Liver (tissue), 9 donors: Measurements from ENCODE around the gene PRKCD. TPM values are rescaled to one million over a fixed set of nuclear protein-coding genes. Genes with fewer than 3 reads are reported as not detected.

Source experiments
- DNase-seq: peaks from one replicate; pipeline ENCODE4 v3.0.0-alpha.2; 2017; ENCODE audit warnings: low spot score
- H3K27ac ChIP-seq, 2 donors: one replicate each; pipeline ENCODE4 v1.7.0; 2013; ENCODE audit warnings: inconsistent platforms in 2 of 2, low read length in 2 of 2, control low read depth in 1 of 2, low read depth in 1 of 2, mild to moderate bottlenecking in 1 of 2
- H3K27me3 ChIP-seq, 4 donors: one replicate each; pipeline versions ENCODE4 v1.6.1 to v1.7.0; 2013; ENCODE audit warnings: low read length in 3 of 4, inconsistent platforms in 1 of 4, mild to moderate bottlenecking in 1 of 4, moderate library complexity in 1 of 4; ENCODE audit not compliant: control insufficient read depth in 4 of 4, insufficient read depth in 4 of 4
- H3K36me3 ChIP-seq, 4 donors: one replicate each; pipeline versions ENCODE4 v1.6.1 to v1.7.0; 2013; ENCODE audit warnings: low read length in 3 of 4, mild to moderate bottlenecking in 3 of 4, low read depth in 1 of 4, moderate library complexity in 1 of 4; ENCODE audit not compliant: control insufficient read depth in 4 of 4, insufficient read depth in 3 of 4
- H3K4me1 ChIP-seq, 4 donors: one replicate each; pipeline versions ENCODE4 v1.6.1 to v1.7.0; 2013; ENCODE audit warnings: low read length in 3 of 4, mild to moderate bottlenecking in 3 of 4, moderate library complexity in 1 of 4; ENCODE audit not compliant: control insufficient read depth in 4 of 4, insufficient read depth in 4 of 4
- H3K4me3 ChIP-seq, 3 donors: one replicate each; pipeline versions ENCODE4 v1.6.1 to v1.7.0; 2013; ENCODE audit warnings: low read length in 3 of 3, control low read depth in 1 of 3, low read depth in 1 of 3, mild to moderate bottlenecking in 1 of 3
- H3K9ac ChIP-seq, 2 donors: one replicate each; pipeline ENCODE4 v1.7.0; 2013; ENCODE audit warnings: low read length in 2 of 2, mild to moderate bottlenecking in 2 of 2, moderate library complexity in 2 of 2, control low read depth in 1 of 2, low read depth in 1 of 2
- H3K9me3 ChIP-seq, 4 donors: one replicate each; pipeline versions ENCODE4 v1.6.1 to v1.7.0; 2013; ENCODE audit warnings: low read length in 3 of 4; ENCODE audit not compliant: control insufficient read depth in 4 of 4
- EGR1 ChIP-seq, 2 donors: IDR thresholded peaks; 2 replicates each; pipeline ENCODE4 v1.6.1; 2016 to 2018; ENCODE audit warnings: antibody characterized with exemption in 2 of 2, low read depth in 2 of 2
- FOXA1 ChIP-seq: IDR thresholded peaks from 2 replicates; pipeline ENCODE4 v1.6.1; 2016; ENCODE audit warnings: antibody characterized with exemption
- FOXA2 ChIP-seq: IDR thresholded peaks from 2 replicates; pipeline ENCODE4 v1.6.1; 2016; ENCODE audit warnings: antibody characterized with exemption
- GABPA ChIP-seq, 2 donors: IDR thresholded peaks in 1 of 2; conservative IDR thresholded peaks in 1 of 2; 2 replicates each; pipeline ENCODE4 v1.6.1; 2016; ENCODE audit warnings: antibody characterized with exemption in 2 of 2, mild to moderate bottlenecking in 1 of 2, moderate library complexity in 1 of 2
- HNF4A ChIP-seq, 2 donors: conservative IDR thresholded peaks; 2 replicates each; pipeline ENCODE4 v1.6.1; 2016; ENCODE audit warnings: antibody characterized with exemption in 2 of 2, mild to moderate bottlenecking in 2 of 2
- JUND ChIP-seq, 2 donors: IDR thresholded peaks; 2 replicates each; pipeline ENCODE4 v1.6.1; 2016; ENCODE audit warnings: antibody characterized with exemption in 2 of 2
- NR2F2 ChIP-seq: IDR thresholded peaks from 2 replicates; pipeline ENCODE4 v1.6.1; 2016; ENCODE audit warnings: antibody characterized with exemption
- RAD21 ChIP-seq, 2 donors: IDR thresholded peaks; 2 replicates each; pipeline ENCODE4 v1.6.1; 2016; ENCODE audit warnings: antibody characterized with exemption in 2 of 2, mild to moderate bottlenecking in 2 of 2
- RXRA ChIP-seq, 2 donors: IDR thresholded peaks; 2 replicates each; pipeline ENCODE4 v1.6.1; 2017 to 2018; ENCODE audit warnings: antibody characterized with exemption in 2 of 2, mild to moderate bottlenecking in 1 of 2
- SP1 ChIP-seq: IDR thresholded peaks from 2 replicates; pipeline ENCODE4 v1.6.1; 2018; ENCODE audit warnings: antibody characterized with exemption, mild to moderate bottlenecking
- TAF1 ChIP-seq: conservative IDR thresholded peaks from 2 replicates; pipeline ENCODE4 v1.6.1; 2016; ENCODE audit warnings: antibody characterized with exemption, mild to moderate bottlenecking
- YY1 ChIP-seq: IDR thresholded peaks from 2 replicates; pipeline ENCODE4 v1.6.1; 2016; ENCODE audit warnings: antibody characterized with exemption, mild to moderate bottlenecking
- WGBS: extraction: QIAGEN DNeasy Blood & Tissue Kit; methylation state at CpG from one replicate; pipeline ENCODE4 v1.1.7; 2013; 5-methylcytosine and 5-hydroxymethylcytosine counted together
- polyA plus RNA-seq, 2 donors: library from polyadenylated mRNA; stranded (reverse) in 1 of 2; unstranded in 1 of 2; fragments of 200-250 nt in 1 of 2; fragments of >200 nt in 1 of 2; fragmentation: Nextera tagmentation in 1 of 2; extraction: Ambion mirVana in 1 of 2; gene quantifications; one replicate each; pipeline versions ENCODE4 v1.2.1 to v1.2.3, GENCODE V29; 2013 to 2015
- total RNA-seq, 2 donors: library from RNA; depleted of rRNA; stranded (reverse); fragments of >200 nt; gene quantifications; one replicate each; pipeline ENCODE4 v1.2.3, GENCODE V29; 2014
- TF ChIP-seq, protein P1 (sequence below): IDR thresholded peaks from 2 replicates; pipeline ENCODE4 v1.6.1; 2016; ENCODE audit warnings: antibody characterized with exemption, mild to moderate bottlenecking
- TF ChIP-seq, protein P2 (sequence below): IDR thresholded peaks from 2 replicates; pipeline ENCODE4 v1.6.1; 2016; ENCODE audit warnings: antibody characterized with exemption
- TF ChIP-seq, protein P3 (sequence below): IDR thresholded peaks from 2 replicates; pipeline ENCODE4 v1.6.1; 2016; ENCODE audit warnings: antibody characterized with exemption
- TF ChIP-seq, protein P4 (sequence below): fragments of 150-350 bp; IDR thresholded peaks from 2 replicates; pipeline ENCODE4 v1.5.1; 2017; ENCODE audit warnings: improper control_type of control experiment, low read depth, low read length; ENCODE audit not compliant: missing input control
- donor health status: healthy.
- donor health status: healthy.
- donor health status: healthy.
- donor health status: healthy.
- donor health status: healthy.

PRKCD gene
- total and polyA plus RNA-seq, 4 donors = 3.1 to 7.3 (median 3.4) TPM

DNA sequence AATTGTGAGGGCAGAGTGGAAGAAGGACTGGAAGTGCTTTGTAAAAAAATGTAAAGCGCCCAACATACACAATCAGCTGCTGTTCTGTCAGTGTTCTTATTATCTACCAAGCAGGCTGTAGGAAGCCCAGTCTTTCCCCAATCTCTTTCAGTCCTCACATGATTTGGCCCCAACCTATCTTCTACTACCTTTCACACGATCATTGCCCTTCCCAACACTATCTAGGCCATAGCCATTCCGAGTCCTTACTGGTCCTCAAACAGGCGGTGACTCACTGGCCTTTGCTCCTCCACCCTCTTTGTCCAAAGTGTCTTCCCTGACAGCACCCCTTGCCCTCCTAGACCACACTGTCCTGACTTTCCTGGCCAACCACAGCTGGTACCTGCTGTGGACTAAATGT lies 29.9 kb upstream of the PRKCD start:
- 81% methylated on average over 4 of the region's 4 CpGs for WGBS
- Histone ChIP-seq H3K9me3 (no peaks in the 10 kb centered on the region), H3K9ac (peak overlapping the region; percentile 40 to 81), H3K27me3 (no peaks in the 10 kb centered on the region), H3K4me1 (peaks cover 6 to 32% (median 27%) of the 10 kb centered on the region in 4 donors), H3K27ac (peak overlapping the region in 1 of 2 donors; percentile 5), H3K36me3 (no peaks in the 10 kb centered on the region), H3K4me3 (peak overlapping the region in 1 of 3 donors; percentile 78)
- DNase-seq = no peak
- no peak for TF ChIP-seq HNF4A (conservative IDR thresholded peaks at IDR 0.05)
- no peak for TF ChIP-seq JUND (IDR thresholded peaks at IDR 0.05)
- no peak for TF ChIP-seq TAF1
- TF ChIP-seq GABPA (IDR thresholded peaks at IDR 0.05 in 1 of 2, conservative IDR thresholded peaks at IDR 0.05 in 1 of 2) = no peak
- no peak for TF ChIP-seq EGR1 (IDR thresholded peaks at IDR 0.05; ENCODE audit: low read depth in 2 of 2)
- no peak for TF ChIP-seq SP1
- TF ChIP-seq, protein P1, sequence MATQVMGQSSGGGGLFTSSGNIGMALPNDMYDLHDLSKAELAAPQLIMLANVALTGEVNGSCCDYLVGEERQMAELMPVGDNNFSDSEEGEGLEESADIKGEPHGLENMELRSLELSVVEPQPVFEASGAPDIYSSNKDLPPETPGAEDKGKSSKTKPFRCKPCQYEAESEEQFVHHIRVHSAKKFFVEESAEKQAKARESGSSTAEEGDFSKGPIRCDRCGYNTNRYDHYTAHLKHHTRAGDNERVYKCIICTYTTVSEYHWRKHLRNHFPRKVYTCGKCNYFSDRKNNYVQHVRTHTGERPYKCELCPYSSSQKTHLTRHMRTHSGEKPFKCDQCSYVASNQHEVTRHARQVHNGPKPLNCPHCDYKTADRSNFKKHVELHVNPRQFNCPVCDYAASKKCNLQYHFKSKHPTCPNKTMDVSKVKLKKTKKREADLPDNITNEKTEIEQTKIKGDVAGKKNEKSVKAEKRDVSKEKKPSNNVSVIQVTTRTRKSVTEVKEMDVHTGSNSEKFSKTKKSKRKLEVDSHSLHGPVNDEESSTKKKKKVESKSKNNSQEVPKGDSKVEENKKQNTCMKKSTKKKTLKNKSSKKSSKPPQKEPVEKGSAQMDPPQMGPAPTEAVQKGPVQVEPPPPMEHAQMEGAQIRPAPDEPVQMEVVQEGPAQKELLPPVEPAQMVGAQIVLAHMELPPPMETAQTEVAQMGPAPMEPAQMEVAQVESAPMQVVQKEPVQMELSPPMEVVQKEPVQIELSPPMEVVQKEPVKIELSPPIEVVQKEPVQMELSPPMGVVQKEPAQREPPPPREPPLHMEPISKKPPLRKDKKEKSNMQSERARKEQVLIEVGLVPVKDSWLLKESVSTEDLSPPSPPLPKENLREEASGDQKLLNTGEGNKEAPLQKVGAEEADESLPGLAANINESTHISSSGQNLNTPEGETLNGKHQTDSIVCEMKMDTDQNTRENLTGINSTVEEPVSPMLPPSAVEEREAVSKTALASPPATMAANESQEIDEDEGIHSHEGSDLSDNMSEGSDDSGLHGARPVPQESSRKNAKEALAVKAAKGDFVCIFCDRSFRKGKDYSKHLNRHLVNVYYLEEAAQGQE = no peak
- no peak for TF ChIP-seq FOXA2
- no peak for TF ChIP-seq FOXA1
- TF ChIP-seq, protein P2, sequence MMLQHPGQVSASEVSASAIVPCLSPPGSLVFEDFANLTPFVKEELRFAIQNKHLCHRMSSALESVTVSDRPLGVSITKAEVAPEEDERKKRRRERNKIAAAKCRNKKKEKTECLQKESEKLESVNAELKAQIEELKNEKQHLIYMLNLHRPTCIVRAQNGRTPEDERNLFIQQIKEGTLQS = no peak
- no peak for TF ChIP-seq NR2F2
- TF ChIP-seq RAD21 (IDR thresholded peaks at IDR 0.05) = no peak
- TF ChIP-seq RXRA (IDR thresholded peaks at IDR 0.05) = no peak
- TF ChIP-seq YY1 = no peak
- TF ChIP-seq, protein P3, sequence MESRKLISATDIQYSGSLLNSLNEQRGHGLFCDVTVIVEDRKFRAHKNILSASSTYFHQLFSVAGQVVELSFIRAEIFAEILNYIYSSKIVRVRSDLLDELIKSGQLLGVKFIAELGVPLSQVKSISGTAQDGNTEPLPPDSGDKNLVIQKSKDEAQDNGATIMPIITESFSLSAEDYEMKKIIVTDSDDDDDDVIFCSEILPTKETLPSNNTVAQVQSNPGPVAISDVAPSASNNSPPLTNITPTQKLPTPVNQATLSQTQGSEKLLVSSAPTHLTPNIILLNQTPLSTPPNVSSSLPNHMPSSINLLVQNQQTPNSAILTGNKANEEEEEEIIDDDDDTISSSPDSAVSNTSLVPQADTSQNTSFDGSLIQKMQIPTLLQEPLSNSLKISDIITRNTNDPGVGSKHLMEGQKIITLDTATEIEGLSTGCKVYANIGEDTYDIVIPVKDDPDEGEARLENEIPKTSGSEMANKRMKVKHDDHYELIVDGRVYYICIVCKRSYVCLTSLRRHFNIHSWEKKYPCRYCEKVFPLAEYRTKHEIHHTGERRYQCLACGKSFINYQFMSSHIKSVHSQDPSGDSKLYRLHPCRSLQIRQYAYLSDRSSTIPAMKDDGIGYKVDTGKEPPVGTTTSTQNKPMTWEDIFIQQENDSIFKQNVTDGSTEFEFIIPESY = no peak
- TF ChIP-seq, protein P4, sequence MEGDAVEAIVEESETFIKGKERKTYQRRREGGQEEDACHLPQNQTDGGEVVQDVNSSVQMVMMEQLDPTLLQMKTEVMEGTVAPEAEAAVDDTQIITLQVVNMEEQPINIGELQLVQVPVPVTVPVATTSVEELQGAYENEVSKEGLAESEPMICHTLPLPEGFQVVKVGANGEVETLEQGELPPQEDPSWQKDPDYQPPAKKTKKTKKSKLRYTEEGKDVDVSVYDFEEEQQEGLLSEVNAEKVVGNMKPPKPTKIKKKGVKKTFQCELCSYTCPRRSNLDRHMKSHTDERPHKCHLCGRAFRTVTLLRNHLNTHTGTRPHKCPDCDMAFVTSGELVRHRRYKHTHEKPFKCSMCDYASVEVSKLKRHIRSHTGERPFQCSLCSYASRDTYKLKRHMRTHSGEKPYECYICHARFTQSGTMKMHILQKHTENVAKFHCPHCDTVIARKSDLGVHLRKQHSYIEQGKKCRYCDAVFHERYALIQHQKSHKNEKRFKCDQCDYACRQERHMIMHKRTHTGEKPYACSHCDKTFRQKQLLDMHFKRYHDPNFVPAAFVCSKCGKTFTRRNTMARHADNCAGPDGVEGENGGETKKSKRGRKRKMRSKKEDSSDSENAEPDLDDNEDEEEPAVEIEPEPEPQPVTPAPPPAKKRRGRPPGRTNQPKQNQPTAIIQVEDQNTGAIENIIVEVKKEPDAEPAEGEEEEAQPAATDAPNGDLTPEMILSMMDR = no peak

DNA sequence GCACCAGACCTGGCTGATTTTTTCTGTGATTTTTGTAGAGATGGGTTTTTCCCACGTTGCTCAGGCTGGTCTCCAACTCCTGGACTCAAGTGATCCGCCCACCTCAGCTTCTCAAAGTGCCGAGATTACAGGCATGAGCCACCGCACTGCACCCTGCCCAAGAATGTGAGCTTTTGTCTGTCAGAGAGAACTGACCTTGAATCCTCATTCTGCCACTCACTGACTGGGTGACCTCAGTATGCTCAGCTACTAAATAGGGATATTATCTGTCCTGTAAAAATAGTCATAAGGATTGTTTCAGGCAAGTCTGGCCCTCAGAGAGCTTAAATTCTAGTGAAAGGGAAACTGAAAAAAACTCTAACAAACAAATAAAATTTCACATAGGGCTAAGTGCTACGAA lies 28.7 kb upstream of the PRKCD start:
- no peak for DNase-seq
- no peak overlapping the region for H3K27ac ChIP-seq
- 81% methylated on average over 5 of the region's 5 CpGs for WGBS

More for the DNA sequence above, 28.7 kb upstream of the PRKCD start:
- Histone ChIP-seq H3K4me3 (no peak overlapping the region), H3K9ac (no peak overlapping the region), H3K27me3 (no peaks in the 10 kb centered on the region), H3K9me3 (no peaks in the 10 kb centered on the region), H3K4me1 (peaks cover 6 to 32% (median 27%) of the 10 kb centered on the region in 4 donors), H3K36me3 (no peaks in the 10 kb centered on the region)
- TF ChIP-seq YY1 (no peak), JUND (IDR thresholded peaks at IDR 0.05) (no peak)
